SU-DHL-6 (cell line): ENCODE measurements around the gene SCCPDH.

Experiments
- H2AFZ ChIP-seq: fragments of 200-600 bp; sonication (generic); 2 replicates; pipeline ENCODE4 v1.6.1; 2014; ENCODE audit warnings: low read depth, mild to moderate bottlenecking, moderate library complexity, mixed read lengths, antibody characterized with exemption, low read length; ENCODE audit not compliant: severe bottlenecking
- H3F3A ChIP-seq: fragments of 200-600 bp; shearing (Covaris generic); 2 replicates; pipeline ENCODE4 v1.6.0; 2016; ENCODE audit warnings: antibody characterized with exemption, mild to moderate bottlenecking; ENCODE audit not compliant: insufficient read depth
- H3K27ac ChIP-seq: fragments of 200-600 bp; sonication (generic); 2 replicates; pipeline ENCODE4 v1.5.1; 2016; ENCODE audit warnings: low read depth, mild to moderate bottlenecking, low read length, moderate library complexity, mixed read lengths
- H3K27me3 ChIP-seq: fragments of 200-600 bp; sonication (generic), shearing (Covaris generic); 2 replicates; pipeline ENCODE4 v1.6.0; 2014; ENCODE audit warnings: mild to moderate bottlenecking, low read length
- H3K36me3 ChIP-seq: fragments of 200-600 bp; sonication (generic); 2 replicates; pipeline ENCODE4 v1.6.1; 2014; ENCODE audit warnings: mild to moderate bottlenecking, low read length, mixed read lengths
- H3K4me2 ChIP-seq: fragments of 300-600, 200-600 bp; shearing (Covaris generic), sonication (generic); 2 replicates; pipeline ENCODE4 v1.6.0; 2014; ENCODE audit warnings: low read length, low read depth, mild to moderate bottlenecking; ENCODE audit not compliant: poor library complexity, severe bottlenecking
- H3K4me3 ChIP-seq: fragments of 200-600 bp; sonication (generic); 2 replicates; pipeline ENCODE4 v1.5.1; 2014; ENCODE audit warnings: antibody characterized with exemption, low read length, mild to moderate bottlenecking, mixed read lengths; ENCODE audit not compliant: insufficient read depth, poor library complexity, severe bottlenecking
- H3K79me2 ChIP-seq: fragments of 200-600 bp; sonication (generic); 2 replicates; pipeline ENCODE4 v1.6.1; 2014; ENCODE audit warnings: mild to moderate bottlenecking, low read length, moderate library complexity; ENCODE audit not compliant: insufficient read depth
- H3K9ac ChIP-seq: fragments of 200-600 bp; sonication (generic); 2 replicates; pipeline ENCODE4 v1.7.0; 2014; ENCODE audit warnings: mild to moderate bottlenecking, low read length
- H3K9me2 ChIP-seq: fragments of 200-600 bp; sonication (generic); replicated peaks from 2 replicates; pipeline ENCODE4 v1.6.1; 2014; ENCODE audit warnings: low read length; ENCODE audit not compliant: insufficient read depth
- H3K9me3 ChIP-seq: fragments of 200-600 bp; sonication (generic); 2 replicates; pipeline ENCODE4 v1.6.1; 2014; ENCODE audit warnings: low read length, mixed read lengths; ENCODE audit not compliant: insufficient read depth
- H4K20me1 ChIP-seq: fragments of 200-600 bp; sonication (generic); 2 replicates; pipeline ENCODE4 v1.6.1; 2014; ENCODE audit warnings: low read depth, mild to moderate bottlenecking, antibody characterized with exemption, low read length, moderate library complexity, mixed read lengths
- EZH2phosphoT487 ChIP-seq: fragments of 200-600 bp; sonication (generic), shearing (Covaris generic); conservative IDR thresholded peaks from 2 replicates; pipeline ENCODE4 v1.6.1; 2018; ENCODE audit warnings: mild to moderate bottlenecking, antibody characterized with exemption, low read length, moderate library complexity, mixed read lengths
- TF ChIP-seq, protein P1 (sequence below): fragments of 200-600 bp; sonication (generic); IDR thresholded peaks from one replicate; pipeline ENCODE4 v1.5.1; 2017; ENCODE audit warnings: antibody characterized with exemption, mild to moderate bottlenecking, low read length, moderate library complexity; ENCODE audit not compliant: insufficient read depth, poor library complexity, severe bottlenecking

The SCCPDH gene

DNA sequence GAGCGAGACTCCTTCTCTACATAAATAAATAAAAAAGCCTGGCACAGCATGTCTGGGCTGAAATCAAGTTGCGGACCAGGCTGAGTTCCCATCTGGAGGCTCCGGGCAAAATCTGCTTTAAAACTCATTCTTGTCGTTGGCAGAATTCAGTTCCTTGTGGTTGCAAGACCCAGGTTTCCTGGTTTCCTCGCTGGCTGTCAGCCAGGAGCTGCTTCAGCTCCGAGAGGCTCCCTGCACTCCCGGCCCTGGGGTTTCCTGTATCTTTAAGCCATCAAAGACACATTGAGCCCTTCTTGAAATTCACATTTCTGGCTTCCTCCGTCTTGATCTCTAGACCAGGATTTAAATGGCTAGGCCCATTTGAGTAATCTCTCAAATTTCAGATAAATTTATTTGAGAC is 20.6 kb upstream of the SCCPDH start:
- Histone ChIP-seq H3K9me3 (no peaks in the 10 kb centered on the region), H2AFZ (no peak overlapping the region), H3K9ac (no peak overlapping the region), H3K27ac (no peak overlapping the region), H3K9me2 (no peaks in the 10 kb centered on the region), H3K4me2 (no peak overlapping the region), H3K36me3 (no peaks in the 10 kb centered on the region), H3F3A (no peaks in the 10 kb centered on the region), H3K79me2 (no peaks in the 10 kb centered on the region), H3K4me3 (no peak overlapping the region), H3K27me3 (no peaks in the 10 kb centered on the region), H4K20me1 (no peaks in the 10 kb centered on the region)
- TF ChIP-seq, protein P1, sequence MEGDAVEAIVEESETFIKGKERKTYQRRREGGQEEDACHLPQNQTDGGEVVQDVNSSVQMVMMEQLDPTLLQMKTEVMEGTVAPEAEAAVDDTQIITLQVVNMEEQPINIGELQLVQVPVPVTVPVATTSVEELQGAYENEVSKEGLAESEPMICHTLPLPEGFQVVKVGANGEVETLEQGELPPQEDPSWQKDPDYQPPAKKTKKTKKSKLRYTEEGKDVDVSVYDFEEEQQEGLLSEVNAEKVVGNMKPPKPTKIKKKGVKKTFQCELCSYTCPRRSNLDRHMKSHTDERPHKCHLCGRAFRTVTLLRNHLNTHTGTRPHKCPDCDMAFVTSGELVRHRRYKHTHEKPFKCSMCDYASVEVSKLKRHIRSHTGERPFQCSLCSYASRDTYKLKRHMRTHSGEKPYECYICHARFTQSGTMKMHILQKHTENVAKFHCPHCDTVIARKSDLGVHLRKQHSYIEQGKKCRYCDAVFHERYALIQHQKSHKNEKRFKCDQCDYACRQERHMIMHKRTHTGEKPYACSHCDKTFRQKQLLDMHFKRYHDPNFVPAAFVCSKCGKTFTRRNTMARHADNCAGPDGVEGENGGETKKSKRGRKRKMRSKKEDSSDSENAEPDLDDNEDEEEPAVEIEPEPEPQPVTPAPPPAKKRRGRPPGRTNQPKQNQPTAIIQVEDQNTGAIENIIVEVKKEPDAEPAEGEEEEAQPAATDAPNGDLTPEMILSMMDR, result no peak

DNA sequence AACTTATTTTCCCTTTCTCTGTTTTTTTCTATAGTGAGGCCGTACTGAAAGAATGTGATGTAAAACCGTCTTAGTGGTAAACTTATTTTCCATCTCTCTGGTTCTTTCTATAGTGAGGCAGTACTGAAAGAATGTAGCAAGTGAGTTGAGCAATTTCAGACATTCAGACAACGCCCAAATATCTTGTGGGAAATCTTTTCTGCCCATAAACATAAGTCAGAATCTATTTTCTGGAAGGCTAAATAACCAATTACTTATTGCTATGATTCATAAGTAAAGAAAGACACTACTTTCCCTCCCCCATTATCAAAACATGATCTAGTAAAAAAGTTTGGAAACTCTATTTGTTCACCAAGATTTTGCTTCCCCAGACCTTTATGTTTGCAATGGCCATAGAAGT is 18.8 kb upstream of the SCCPDH start:
- no peak overlapping the region for H2AFZ ChIP-seq
- H4K20me1 ChIP-seq, result no peaks in the 10 kb centered on the region
- H3K79me2 ChIP-seq, result no peaks in the 10 kb centered on the region
- TF ChIP-seq EZH2phosphoT487, result no peak
- TF ChIP-seq, protein P1, result no peak
- no peak overlapping the region for H3K9ac ChIP-seq
- no peak overlapping the region for H3K27ac ChIP-seq
- H3K9me2 ChIP-seq, result no peaks in the 10 kb centered on the region
- no peak overlapping the region for H3K4me2 ChIP-seq
- no peaks in the 10 kb centered on the region for H3K27me3 ChIP-seq
- H3K36me3 ChIP-seq, result no peaks in the 10 kb centered on the region
- no peaks in the 10 kb centered on the region for H3F3A ChIP-seq
- H3K4me3 ChIP-seq, result no peak overlapping the region
- H3K9me3 ChIP-seq, result no peaks in the 10 kb centered on the region

DNA sequence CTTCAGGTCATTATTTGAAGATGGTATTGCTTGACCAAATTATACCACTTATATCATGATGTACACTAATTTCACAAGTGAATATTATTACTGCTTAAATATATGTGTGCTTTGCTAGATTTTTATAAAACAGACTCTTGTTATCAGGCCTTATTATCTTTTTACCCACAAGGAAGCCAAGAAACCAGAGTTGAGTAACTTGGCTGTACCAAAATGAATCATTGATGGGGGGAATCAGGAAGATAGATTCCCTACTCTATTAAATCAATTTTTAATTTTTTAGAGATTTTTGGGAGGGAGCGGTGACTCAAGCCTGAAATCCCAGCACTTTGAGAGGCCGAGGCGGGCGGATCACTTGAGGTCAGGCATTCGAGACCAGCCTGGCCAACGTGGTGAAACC is 16.0 kb upstream of the SCCPDH start:
- no peaks in the 10 kb centered on the region for H3K27me3 ChIP-seq
- no peaks in the 10 kb centered on the region for H4K20me1 ChIP-seq
- H3K79me2 ChIP-seq, result no peaks in the 10 kb centered on the region
- no peak overlapping the region for H3K9ac ChIP-seq
- TF ChIP-seq EZH2phosphoT487, result no peak
- TF ChIP-seq, protein P1, result no peak
- no peak overlapping the region for H3K27ac ChIP-seq
- no peaks in the 10 kb centered on the region for H3F3A ChIP-seq
- H2AFZ ChIP-seq, result no peak overlapping the region
- no peaks in the 10 kb centered on the region for H3K9me3 ChIP-seq
- no peaks in the 10 kb centered on the region for H3K36me3 ChIP-seq
- no peaks in the 10 kb centered on the region for H3K9me2 ChIP-seq
- H3K4me3 ChIP-seq, result no peak overlapping the region
- no peak overlapping the region for H3K4me2 ChIP-seq

DNA sequence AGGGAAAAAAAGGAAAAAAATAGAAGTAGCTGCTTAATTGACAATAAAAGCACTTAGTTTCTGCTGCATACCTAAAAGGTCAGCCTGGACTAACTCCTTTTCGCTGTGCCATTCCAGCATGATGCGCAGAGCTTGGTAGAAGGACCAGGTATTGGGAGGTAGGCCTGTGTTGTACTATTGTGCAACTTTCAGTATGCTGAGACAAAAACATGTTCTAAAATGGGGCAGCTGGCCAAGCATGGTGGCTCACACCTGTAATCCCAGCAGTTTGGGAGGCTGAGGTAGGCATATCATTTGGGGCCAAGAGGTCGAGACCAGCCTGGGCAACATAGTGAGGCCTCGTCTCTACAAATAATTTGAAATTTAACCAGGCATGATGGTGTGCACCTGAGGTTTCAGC is 15.0 kb upstream of the SCCPDH start:
- TF ChIP-seq, protein P1, result no peak
- TF ChIP-seq EZH2phosphoT487, result no peak
- no peak overlapping the region for H3K9ac ChIP-seq
- no peaks in the 10 kb centered on the region for H3K36me3 ChIP-seq
- no peaks in the 10 kb centered on the region for H4K20me1 ChIP-seq
- no peaks in the 10 kb centered on the region for H3K9me2 ChIP-seq
- H2AFZ ChIP-seq, result no peak overlapping the region
- no peaks in the 10 kb centered on the region for H3K79me2 ChIP-seq
- H3K4me3 ChIP-seq, result no peak overlapping the region
- H3K27me3 ChIP-seq, result no peaks in the 10 kb centered on the region
- no peaks in the 10 kb centered on the region for H3K9me3 ChIP-seq
- no peak overlapping the region for H3K27ac ChIP-seq
- no peaks in the 10 kb centered on the region for H3F3A ChIP-seq
- no peak overlapping the region for H3K4me2 ChIP-seq
